T-helper 1 cell (primary cell): ENCODE data around the gene CUEDC1.

ENCODE experiments used
- DNase-seq, 5 donors: peaks; one replicate each; pipeline ENCODE4 v3.0.0-alpha.2; 2012 to 2020

CUEDC1 gene

DNA sequence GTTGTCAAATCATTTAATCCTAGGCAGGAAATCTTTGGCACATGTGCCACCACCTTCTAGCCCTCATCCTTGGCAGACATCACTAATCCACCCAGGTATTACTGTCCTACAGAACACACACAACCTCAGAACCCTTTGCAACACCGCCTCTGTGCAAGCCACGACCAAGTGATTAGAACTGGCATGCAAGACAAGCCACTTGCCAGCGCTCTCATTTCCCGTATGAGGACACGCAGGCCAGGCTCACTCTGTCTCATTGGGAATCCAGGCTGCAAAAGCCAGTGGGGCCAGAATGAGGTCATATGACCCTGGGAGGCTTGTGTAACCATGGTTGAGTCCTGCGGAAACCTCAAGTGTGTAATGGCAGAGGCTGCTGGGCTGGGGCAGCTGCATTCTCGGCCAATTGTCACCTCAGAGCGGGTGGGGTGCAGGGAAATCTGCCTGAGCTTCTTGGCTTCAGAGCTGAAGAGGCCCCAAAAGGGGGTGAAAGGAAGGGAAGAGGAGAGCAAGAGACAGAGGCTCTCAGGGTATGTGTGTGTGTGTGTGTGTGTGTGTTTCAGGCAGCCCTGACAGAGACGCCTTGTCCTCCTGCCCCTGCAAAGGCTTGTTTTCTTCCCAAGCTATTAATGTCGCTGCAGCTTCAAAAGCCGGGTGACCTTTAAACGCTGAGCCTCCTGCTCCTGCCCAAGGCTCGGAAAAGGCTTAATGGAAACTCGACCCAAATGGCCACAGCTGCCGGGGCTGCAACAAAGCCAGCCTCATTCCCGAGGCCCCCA is 62.2 kb downstream of the CUEDC1 start:
- no peak for DNase-seq

DNA sequence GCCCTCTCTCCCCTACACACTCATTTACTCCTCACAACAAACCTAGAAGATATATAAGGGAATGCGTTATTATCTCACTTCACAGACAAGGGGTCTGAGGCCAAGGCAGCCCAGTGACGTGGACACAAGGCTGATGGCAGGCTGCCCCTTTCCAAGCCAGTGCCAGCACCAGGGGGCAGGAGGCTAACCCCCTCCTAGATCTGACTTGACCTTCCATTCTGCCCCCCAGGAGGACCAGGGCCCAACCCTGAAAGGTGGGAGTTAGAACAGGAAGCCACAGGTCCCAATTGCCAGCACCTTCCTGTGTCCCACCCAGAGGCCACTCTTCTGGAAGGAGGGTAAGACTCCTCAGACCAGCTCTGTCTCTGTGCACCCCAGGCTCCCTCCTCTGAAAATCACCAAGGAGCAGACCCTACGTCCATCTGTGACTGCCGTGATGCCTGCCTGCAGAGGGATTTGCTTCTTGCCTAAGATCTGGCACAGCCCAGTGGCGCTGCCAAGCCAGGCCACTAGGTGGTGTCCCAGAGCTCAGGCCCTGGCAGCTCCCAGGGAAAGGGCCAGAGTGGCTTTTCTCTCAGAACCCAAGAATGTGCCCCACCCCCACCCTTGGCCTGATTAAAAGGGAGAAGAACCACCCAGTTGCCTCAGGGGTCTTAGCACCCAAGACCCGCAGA is 62.9 kb downstream of the CUEDC1 start:
- DNase-seq = peak; percentile 35 to 67 (median 64)

DNA sequence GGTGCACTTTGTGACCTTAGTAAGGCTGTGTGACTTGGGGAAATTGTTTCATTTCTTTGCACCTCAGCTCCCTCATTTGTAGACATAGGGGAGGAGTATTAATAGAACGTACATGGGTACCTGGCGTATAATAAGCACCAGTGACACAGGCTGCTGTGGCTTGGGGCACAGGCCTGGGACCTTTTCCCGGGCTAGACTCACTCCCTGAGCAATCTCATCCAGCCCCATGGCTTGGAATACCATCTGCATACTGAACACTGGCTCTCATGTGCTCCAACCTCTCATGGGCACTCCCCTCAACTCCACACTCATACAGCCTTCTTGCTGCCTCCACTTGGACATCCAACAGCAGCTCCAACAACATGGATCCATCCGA is 64.4 kb downstream of the CUEDC1 start:
- DNase-seq = no peak

DNA sequence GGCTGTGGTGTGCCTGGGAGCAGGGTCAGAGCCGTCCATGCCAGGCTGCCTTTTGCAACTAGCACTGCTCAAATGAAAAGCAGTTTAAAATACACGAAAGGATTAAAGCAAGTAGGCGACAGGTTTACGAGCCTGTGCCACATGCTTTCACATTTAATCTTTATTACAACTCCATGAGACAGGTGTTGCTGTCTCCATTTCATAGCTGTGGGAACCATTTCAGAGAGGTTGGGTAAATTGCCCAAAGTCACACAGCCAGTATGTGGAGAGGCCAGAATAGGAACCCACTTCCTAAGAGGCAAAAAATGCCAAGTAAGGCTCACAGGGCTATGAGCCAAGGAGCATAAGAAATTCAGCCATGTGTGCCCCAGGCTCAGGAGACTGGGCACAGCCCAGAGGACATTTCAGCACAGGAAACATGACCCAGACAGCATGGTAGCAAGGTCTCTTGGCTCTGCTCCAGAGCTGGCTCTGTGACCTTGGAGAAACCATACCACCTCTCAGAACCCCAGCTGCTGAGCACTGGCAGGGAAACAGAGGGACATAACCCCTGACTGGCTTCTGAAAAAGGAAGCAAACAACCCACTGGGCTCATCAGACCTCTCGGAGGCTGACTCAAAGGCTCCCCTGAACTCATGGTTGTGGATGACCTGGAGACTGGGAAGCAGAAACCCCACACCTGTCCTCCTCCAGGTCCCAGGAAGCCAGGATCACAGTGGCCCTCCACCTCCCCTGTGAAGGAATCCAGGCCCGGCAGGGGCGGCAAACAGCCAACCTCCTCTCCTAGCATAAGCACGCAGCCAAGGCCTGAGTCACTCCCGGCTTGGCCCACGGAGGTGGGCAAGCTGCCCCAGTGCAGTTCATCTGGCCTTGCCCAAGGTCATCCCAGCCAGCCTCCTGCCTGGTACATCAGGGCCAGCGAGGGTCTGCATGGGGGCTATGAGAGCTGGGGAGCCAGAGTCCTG is 65.0 kb downstream of the CUEDC1 start:
- no peak for DNase-seq

DNA sequence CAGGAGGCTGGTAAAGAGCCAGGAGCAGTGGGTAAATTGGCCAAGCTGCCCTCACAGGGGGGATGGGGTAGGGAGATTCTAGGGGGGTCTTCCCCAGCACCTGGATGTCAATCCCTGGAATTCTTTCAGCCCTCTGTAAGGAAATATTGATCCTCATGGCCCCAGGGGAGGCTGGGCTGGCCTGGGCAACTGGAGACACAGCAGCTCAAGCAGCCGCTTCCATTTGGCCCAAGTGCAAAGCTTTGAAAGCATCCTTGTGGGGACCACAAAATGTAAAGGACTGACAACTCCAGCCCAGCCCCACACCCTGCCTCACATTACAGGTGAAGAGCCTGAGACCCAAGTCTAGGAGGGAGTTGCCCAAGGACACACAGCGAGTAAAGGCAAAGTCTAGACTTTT is 66.0 kb downstream of the CUEDC1 start:
- no peak for DNase-seq

DNA sequence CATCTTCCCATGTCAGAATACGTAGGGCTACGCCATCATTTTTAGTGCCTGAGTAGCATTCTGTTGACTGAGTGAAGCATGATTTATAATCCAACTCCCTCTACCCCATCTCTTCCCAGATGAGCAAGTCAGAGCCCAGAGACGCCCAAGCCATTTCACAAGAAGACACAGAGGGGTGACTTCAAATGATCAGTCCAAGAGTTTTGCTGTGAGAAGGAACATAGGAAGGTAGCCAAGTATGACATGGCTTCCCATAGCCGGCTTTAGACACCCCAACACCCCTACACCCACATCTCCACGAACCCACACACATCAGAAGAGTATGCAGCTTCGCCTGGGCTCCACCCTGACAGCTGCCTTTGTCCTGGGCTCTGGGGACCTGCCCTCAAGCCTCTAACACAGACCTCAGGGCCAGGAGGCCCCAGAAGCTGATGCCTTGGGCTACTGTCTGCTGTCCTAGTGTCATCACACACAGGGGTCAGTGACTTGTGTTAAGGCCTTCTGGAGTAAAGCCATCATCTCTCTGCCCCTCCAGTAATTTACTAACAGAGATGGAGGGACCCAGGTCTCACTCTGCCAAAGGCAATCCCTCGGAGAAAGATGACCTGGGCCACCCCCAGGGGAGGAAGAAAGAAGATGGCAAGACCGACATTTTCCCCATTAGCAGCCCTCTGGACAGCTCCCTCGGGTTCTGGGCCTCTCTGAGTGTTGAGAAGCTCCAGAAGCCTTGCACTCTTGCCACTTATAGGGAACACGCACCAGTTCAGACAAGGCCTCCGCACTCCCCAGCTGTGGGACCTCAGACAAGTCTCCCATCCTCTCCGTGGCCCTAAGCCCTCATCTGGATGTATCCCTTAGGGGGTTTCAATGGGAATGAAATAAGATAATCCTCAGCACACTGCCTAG is 66.6 kb downstream of the CUEDC1 start:
- no peak for DNase-seq

DNA sequence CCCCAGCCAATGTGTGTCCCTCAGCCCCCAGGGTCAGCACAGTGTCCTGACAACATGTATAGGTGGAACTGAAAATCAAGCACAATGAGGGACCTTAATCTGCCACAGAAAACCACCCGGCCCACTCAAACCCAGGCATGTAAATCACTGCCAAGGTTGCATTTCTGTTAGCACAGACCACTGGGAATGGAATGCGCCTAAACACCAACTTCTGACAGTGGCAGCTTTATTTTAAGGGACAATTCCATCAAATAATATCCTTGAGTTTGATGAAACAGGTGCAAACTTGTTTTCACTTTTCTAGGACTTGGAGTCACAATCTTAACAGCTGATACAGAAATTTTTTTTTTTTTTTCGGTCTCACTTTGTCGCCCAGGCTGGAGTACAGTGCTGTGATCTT is 68.1 kb downstream of the CUEDC1 start:
- no peak for DNase-seq

DNA sequence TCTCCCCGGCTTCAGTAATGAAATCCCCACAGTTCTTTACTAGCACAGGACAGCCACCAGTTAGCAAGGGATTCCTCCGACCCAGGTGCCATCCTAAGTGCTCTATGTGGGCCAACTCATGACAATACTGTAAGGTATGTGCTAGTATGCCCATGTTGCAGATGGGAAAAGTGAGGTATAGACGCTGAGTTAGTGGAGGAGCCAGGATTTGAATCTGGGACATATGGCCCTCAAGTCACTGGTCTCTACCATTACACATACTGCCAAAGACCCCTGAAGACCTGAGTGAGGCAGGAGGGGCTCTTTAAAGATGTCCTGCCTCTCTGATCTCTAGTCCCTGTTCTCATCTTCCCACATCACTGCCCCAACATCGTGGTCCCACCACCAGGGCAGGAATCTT is 69.2 kb downstream of the CUEDC1 start:
- DNase-seq = no peak

DNA sequence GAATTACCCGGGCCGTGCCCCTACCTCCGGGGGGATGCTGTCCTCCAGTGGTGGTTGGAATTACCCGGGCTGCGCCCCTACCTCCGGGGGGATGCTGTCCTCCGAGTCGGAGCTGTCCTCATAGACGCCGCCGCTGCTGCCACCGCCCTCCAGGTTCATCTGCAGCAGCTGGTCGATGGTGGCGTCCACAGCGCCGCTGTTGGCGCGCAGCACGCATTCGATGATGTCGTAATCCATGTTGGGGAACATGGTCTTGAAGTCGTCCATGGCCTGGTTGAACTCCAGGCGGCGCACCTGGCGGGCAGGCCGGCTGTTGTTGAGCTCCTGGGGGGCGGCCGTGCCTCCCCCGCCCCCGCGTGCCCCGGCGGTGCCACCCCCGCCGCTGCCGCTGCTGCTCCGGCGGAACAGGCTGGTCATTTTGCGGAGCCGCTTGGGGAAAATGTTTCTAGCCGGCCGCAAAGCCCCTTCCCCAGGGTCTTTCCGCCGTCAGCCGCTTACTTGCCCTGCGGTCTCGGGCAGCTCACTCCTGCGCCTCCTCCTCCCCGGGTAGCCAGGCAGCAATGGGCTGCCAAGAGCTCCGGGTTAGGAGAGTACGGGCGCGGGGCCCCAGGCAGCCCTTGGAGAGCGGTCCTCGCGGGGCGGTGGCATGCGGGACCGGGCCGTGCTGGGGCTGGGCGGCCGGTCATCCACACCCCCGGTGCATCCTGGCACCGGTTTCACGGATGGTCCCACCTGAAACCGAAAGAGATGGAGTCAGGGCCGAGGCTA is 69.9 kb downstream of the CUEDC1 start:
- no peak for DNase-seq

DNA sequence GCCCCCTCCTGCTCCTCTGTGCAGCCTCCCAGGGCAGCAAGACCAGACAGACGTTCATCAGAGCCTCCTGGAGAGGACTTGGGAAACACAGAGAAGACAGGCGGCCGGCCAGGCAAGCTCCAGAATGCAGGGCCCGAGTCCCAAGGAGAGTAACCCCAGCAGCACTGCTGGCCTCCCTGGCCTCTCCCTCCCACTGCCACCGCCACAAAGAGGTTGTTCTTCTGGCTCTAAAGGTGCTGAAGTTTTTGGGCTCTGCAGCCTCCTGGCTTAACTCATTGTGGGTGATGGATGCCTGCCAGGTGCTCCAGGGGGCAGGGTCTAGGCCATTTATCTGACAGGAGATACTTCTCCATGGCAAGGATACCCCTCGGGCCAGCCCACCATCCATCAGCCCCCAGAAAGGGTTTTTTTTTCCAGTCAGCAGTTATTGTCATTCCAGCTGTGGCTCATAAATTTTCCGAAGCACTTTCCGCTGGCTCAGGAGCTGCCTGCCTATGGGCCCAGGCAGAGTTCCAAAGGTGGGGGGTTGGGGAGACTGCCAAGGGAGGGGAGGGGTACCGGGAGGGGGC is 73.3 kb downstream of the CUEDC1 start:
- DNase-seq = no peak

DNA sequence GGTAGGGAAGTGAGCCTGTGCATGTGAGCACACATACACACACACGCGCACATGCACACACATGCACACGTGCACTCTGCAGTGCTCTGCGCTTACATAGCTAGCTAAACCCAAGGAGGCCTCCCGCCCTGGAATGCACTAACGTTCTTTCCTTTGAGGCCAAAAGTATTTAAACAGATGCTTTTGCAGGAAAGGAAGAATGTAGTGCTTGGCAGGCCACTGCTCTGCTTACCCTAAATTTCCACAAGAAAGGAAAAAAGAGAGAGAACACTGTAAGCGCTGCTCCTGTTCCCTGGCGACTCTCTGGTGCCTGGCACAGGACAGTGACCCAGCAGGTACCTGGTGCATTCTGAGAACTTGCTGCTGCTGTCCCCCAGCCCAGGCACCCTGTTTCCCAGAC is 74.1 kb downstream of the CUEDC1 start:
- DNase-seq = no peak

DNA sequence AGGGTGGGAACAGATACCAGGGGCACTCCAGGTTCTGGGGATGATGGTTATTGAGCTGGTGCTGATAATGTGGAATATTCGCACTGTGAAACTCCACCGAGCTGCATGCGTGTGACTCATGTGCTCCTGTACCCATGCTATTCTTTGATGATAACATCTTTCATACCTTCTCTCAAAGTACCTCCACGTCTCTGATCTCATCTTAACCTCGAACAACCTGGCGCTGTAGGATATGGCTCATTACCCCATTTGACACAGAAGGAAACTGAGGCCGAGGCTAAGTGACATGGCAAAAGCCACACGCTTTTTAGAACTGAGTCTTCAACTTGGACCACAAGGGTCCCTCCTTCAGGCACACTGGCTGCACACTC is 75.1 kb downstream of the CUEDC1 start:
- no peak for DNase-seq

DNA sequence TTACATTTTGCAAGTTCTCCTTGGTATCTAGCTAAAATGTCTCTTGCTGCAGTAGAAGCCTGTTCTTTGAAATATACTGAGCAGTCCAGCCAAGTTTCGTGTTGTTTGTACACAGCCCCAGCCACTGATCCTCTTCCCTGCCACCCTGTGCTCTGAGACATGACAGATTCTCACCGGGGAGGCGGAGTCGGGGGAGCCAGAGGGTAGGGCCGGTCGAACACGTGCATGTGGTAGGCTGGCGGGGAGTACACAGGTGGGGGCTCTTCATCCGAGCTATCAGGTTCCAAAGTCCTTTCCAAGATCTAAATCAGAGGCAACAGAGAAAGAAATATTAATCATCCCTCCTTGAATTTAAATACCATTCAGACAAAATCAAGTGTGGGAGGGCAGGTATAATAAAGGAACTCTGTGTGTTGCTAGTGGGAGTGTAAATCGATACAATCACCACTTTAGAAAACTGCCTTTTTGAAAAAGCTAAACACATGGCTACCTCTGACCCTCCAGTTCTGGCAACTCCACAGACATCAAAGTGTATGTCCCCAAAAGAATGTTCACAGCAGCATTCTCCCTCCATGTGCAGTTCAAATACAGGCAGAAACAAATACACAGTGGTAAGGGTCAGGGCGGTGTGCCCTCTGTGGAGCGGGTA is 75.7 kb downstream of the CUEDC1 start:
- no peak for DNase-seq

DNA sequence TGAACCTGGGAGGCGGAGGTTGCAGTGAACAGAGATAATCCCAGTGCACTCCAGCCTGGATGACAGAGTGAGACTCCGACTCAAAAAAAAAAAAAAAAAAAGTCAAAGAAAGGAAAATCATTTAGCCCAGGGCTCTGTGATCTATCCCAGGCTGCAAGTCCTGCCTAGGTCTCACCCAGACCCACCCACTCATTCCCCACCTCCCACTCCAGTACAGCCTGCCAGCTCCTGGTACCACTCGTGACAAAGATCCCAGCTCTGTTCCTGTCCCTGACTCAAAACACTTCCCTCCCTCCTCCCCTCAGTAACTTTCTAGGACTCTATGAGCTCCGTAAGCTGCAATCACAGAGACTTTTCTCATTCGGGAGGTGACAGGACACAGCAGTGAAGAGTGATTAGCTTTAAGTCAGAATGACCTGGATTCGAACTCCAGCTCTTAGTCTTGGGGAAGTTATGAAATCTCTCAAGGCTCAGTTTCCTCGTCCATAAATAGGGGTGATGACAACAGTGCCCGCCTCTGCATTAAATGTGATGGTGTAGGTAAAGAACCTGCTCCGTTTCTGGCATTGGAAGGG is 77.3 kb downstream of the CUEDC1 start:
- no peak for DNase-seq

DNA sequence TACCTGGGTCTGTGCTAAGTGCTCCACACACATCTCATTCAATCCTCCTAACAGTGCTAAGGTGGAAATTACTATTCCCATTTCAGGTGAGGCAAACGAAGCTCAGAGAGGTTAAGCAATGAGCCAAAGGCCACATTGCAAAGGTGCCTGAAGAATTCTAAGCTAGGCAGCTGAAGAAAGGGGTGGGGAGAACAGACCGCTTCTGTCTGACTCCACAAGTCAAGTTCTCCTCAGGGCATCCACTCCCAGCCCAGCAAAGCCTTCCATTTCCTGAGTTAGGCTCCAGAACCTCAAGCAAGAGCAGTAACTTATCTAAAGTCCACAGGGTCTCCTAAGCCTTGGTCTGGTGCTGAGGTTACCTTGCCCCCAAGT is 78.4 kb downstream of the CUEDC1 start:
- DNase-seq = no peak

DNA sequence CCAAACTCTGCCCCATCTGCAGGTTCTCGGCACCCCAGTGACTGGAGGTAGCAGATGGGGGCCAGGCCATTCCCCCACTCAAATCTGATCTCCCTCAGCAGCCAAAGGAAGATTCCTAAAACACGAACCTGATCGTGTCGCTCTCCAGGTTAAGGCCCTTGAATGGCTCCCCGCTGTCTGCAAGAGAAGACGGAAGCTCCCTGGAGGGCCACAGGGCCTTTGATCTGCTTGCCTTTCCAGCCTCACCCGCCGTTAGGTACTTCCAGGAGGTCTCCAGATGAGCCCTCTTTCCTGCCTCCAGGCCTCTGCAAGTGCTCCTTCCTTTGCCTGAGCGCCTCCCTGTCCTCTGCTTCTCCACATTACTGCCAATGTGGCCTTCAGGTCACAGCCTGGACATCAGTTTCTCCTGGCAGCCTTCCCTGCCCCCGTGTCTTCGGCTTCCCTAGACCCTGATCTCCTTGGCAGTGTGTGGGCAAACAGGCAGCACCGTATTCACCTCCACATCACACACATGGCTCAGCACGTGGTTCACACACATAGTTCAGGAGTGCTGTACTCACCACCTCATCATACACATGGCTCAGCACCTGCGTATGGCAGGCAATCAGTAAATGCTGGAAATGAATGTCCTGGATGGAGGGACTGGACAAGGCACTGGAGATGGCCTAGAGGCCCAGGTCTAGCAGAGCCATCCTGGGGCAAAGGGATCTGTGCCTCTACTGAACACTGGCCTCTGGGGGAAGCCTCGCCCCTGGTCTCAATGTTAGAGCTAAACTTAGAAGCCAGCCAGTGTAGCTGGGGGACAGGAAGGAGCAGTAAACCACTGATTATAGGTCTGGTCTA is 79.0 kb downstream of the CUEDC1 start:
- DNase-seq = no peak

DNA sequence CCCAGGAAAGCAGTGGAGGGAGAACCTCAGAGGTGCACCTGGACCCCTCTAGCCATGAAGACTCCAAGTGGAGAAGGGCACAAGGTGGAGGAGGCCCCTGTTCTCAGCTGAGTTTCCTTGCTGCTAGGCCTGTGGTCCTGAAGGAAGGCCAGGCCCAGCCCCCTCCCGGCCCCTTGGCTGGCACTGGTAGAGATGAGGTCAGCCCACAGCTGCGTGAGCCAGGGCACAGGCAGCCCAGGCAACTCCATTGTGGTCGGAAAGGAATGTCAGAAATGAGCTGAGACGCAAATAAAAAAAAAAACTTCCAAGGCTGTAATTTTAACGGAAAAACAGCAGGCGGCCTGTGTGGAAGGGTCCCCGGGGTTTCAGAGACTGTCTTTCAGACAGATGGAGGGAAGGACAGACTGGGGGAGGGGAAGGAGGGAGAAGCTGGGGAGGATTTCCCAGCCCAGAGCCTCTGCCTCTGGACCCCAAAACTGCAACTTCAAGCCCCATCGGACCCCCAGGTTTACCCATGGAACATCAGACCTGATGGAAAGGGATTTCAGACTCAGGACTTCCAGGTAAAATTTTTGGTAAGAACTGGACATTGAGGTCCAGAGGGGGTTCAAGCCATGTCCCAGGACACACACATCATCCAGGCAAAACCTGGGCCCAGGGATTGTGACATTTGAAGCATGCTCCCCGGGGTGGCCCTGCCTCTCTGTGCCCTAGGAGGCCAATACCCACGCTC is 79.8 kb downstream of the CUEDC1 start:
- DNase-seq = no peak

DNA sequence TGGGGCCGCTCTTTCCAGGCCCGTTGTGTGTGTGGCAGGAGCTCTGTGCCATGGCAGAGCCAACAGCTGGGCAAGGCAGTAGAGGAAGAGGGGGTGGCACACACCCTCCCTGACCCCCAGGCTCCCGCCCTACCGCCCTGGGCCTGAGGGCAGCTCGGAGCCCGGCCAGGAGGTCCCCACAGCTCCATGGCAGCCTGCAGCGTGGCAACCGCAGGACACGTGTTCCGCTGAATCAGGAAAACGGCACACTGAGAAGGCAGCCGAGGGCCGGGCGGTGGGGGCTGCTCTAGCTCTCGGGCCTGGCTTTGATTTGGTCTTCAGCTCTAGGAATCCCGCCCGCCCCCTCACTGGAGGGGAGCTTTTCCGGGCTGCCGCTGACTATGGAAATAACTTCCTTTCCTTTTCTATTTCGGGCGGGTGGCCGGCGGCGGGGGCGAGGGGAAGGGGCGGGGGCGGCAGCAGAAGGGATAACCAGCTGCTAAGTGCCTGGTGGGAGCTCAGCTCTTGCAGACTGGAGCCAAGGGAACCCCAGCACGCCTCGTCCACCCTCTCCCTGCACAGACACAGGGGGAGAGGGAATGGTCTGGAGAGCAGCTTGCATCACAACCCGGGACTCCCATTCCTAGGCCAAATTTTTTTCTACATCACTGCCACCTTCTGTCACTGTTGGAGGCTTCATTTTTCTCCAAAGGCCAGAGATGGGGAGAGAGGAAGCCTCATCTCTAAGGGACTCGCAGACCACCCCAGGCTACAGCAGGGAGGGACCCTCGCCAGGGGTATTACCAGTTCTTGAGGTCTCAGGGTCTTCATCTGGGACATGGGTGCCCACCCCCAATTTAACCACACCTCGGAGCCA is 80.5 kb downstream of the CUEDC1 start:
- no peak for DNase-seq
